ENCODE data around the gene CARNS1.
"Not testable (repeated sequence)": the region's sequence is repeated elsewhere in the genome, so short reads cannot be mapped to it uniquely, and the experiment has no call there.

DNA sequence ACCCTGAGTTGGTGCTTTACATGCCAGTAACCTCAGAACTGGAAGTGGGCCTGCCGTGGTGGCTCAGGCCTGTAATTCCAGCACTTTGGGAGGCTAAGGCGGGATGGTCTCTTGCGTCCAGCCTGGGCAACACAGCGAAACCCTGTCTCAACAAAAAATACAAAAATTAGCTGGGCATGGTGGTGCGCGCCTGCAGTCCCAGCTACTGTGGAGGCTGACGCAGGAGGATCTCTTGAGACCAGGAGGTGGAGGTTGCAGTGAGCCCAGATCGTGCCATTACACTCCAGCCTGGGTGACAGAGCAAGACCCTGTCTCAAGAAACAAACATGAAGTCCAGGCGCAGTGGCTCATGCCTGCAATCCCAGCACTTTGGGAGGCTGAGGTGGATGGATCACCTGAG lies 12.4 kb upstream of the CARNS1 start:
- TF ChIP-seq, protein P1, sequence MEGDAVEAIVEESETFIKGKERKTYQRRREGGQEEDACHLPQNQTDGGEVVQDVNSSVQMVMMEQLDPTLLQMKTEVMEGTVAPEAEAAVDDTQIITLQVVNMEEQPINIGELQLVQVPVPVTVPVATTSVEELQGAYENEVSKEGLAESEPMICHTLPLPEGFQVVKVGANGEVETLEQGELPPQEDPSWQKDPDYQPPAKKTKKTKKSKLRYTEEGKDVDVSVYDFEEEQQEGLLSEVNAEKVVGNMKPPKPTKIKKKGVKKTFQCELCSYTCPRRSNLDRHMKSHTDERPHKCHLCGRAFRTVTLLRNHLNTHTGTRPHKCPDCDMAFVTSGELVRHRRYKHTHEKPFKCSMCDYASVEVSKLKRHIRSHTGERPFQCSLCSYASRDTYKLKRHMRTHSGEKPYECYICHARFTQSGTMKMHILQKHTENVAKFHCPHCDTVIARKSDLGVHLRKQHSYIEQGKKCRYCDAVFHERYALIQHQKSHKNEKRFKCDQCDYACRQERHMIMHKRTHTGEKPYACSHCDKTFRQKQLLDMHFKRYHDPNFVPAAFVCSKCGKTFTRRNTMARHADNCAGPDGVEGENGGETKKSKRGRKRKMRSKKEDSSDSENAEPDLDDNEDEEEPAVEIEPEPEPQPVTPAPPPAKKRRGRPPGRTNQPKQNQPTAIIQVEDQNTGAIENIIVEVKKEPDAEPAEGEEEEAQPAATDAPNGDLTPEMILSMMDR (conservative IDR thresholded peaks at IDR 0.05 in 1 of 2, IDR thresholded peaks at IDR 0.05 in 1 of 2; ENCODE audit: low read depth in 1 of 2, low read length in 2 of 2) = not testable (repeated sequence)
- TF ChIP-seq EZH2 (IDR thresholded peaks at IDR 0.05; ENCODE audit: low read length, missing control alignments) = not testable (repeated sequence)

Measured in fibroblast of lung (primary cell).